GM13976 (cell line): ENCODE measurements around the gene CRHBP.
"Not testable (repeated sequence)": the region's sequence is repeated elsewhere in the genome, so short reads cannot be mapped to it uniquely, and the experiment has no call there.

ENCODE experiments used
- DNase-seq: peaks from one replicate; pipeline ENCODE4 v3.0.0; 2012; ENCODE audit warnings: low spot score
- in situ Hi-C: fragments of 300-500 bp; cut with MboI; formaldehyde crosslinking; loops from one replicate; pipeline ENCODE4 v1.12.0; 2022; ENCODE audit warnings: low sequenced_read_pairs, mixed read lengths, inconsistent platforms; ENCODE audit not compliant: unreplicated experiment
- TF ChIP-seq, protein P1 (sequence below): IDR thresholded peaks from 2 replicates; pipeline ENCODE4 v1.5.1; 2012; ENCODE audit warnings: borderline replicate concordance, mild to moderate bottlenecking; ENCODE audit not compliant: insufficient read depth; ENCODE audit errors: extremely low read depth, missing control alignments, control extremely low read depth

CRHBP gene

GRCh38 chr5:76952795-76953536 is at the start of gene CRHBP:
TSS of gene CRHBP (plus strand) at chr5:76953045. CDS start at chr5:76953135, 90 bp downstream.
- TF ChIP-seq, protein P1, sequence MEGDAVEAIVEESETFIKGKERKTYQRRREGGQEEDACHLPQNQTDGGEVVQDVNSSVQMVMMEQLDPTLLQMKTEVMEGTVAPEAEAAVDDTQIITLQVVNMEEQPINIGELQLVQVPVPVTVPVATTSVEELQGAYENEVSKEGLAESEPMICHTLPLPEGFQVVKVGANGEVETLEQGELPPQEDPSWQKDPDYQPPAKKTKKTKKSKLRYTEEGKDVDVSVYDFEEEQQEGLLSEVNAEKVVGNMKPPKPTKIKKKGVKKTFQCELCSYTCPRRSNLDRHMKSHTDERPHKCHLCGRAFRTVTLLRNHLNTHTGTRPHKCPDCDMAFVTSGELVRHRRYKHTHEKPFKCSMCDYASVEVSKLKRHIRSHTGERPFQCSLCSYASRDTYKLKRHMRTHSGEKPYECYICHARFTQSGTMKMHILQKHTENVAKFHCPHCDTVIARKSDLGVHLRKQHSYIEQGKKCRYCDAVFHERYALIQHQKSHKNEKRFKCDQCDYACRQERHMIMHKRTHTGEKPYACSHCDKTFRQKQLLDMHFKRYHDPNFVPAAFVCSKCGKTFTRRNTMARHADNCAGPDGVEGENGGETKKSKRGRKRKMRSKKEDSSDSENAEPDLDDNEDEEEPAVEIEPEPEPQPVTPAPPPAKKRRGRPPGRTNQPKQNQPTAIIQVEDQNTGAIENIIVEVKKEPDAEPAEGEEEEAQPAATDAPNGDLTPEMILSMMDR: no peak
- in situ Hi-C loops: no loop called here
- no peak for DNase-seq

DNA sequence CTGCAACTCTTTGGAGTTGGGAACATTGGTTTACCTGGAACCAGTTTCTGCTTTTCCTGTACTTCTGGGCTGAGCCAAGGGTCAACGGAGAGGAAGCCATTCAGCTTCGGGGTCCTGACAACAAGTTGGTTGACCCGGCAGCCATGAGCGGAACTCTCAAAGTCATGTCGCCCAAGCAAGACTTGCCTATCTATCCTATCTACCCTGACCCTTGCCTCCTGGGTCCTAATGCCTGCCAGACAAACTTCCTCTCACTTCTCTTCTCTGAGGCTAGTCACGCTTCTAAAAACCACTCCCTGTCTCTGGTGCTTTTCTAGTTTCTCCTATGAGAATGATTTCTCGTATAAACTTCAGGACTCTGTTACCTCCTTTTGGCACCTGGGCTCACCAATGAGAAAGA is 44.7 kb upstream of the CRHBP start:
- DNase-seq: no peak
- TF ChIP-seq, protein P1: no peak
- in situ Hi-C loops: no loop called here

DNA sequence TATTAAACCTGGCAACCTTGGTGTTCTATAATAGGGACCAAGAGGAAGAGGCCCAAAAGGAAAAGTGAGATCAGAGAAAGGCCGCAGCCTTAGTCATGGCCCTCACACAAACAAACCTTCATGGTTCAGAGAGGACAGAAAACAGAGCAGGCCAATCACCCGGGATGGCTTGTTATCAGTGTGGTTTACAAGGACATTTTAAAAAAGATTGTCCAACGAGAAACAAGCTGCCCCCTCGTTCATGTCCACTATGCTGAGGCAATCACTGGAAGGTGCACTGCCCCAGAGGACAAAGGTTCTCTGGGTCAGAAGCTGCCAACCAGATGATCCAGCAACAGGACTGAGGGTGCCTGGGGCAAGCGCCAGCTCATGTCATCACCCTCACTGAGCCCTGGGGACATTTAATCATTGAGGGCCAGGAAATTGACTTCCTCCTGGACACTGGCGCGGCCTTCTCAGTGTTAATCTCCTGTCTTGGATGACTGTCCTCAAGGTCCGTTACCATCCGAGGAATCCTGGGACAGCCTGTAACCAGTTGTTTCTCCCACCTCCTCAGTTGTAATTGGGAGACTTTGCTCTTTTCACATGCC is 42.4 kb upstream of the CRHBP start:
- in situ Hi-C loops, DNase-seq: not testable (repeated sequence)

DNA sequence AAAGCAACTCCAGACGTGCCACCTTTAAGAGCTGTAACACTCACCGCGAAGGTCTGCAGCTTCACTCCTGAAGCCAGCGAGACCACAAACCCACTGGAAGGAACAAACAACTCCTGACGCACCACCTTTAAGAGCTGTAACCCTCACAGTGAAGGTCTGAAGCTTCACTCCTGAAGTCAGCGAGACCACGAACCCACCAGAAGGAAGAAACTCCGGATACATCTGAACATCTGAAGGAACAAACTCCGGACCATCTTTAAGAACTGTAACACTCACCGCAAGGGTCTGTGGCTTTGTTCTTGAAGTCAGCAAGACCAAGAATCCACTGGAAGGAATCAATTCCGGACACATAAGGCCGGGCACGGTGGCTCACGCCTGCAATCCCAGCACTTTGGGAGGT is 38.2 kb upstream of the CRHBP start:
- in situ Hi-C loops, DNase-seq: not testable (repeated sequence)

DNA sequence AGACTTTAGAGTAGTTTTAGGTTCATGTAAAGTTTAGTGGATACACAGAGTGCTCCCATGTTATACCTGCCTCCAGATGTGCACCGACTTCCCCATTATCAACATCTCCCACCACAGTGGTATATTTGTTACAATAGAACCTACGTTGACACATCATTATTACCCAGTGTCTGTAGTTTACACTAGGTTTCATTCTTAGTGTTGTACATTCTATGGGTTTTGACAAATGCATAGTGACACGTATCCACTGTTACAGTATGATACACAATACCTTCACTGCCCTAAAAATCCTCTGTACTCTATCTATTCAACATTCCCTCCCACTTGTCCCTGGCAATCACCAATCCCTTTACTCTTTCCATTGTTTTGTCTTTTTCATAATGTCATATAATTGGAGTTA is 34.3 kb upstream of the CRHBP start:
- TF ChIP-seq, protein P1: no peak
- in situ Hi-C loops: no loop called here
- DNase-seq: no peak

DNA sequence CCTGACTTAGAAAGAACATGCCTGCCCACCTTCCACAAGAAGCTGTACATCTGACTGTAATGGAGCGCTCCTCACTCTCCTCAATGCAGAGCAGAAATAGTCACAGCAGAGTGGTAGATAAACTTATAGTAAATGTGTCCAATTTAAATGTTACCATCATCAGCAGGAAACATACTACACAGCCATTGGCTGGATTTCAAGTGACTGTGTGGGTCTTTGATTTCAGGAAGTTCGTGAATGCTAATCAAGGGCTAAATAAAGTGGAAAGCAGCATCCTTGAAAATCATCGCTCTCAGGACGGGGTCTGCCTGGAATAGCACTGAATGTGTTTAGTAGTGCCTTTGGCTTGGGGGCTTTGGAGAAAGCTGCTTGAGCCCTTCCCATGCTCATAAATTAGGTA is 32.4 kb upstream of the CRHBP start:
- TF ChIP-seq, protein P1: no peak
- no peak for DNase-seq
- in situ Hi-C loops: no loop called here

DNA sequence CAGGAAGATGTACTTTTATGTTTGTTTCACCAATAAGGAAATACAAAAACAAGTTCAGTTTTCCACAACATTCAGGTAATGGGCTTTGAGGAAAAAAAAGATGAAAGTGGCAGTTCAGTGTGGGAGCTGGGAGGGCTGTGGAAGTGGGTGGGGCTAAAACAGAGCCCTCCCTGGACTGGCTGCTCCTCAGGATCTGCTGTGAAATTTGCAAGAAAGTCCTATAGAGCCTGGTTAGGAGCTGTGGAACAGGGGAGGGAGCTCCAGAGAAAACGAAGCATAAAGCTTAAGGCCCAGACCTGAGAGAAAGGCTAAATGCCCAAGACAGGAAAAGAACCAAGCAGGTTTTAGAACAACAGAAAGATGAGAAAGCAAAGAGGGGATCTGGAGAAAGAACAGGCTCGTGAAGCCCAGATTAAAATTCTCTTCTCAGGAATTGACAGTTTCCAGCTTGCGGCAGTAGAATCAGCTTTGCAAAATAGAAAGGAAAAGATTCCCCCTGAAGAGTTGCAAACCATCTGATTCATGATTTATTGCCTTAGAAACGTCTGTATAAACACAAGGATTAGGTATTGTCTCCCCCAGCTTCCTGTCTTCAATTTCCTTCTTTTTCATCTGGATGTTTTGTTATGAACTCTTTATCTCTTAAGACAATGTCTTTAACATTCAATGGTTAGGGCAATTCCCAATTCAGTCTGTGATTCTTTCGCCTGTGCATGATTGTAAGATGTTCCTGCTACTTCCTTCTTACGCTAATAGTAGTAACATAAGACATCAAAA is 26.3 kb upstream of the CRHBP start:
- TF ChIP-seq, protein P1: no peak
- no peak for DNase-seq
- in situ Hi-C loops: no loop called here
